IPS-NIHi7 (cell line): ENCODE data around the gene PFAS.

Experiments used
- DNase-seq: peaks from one replicate; pipeline ENCODE4 v3.0.0; 2012; ENCODE audit warnings: mixed read lengths; ENCODE audit errors: extremely low spot score

PFAS gene

DNA sequence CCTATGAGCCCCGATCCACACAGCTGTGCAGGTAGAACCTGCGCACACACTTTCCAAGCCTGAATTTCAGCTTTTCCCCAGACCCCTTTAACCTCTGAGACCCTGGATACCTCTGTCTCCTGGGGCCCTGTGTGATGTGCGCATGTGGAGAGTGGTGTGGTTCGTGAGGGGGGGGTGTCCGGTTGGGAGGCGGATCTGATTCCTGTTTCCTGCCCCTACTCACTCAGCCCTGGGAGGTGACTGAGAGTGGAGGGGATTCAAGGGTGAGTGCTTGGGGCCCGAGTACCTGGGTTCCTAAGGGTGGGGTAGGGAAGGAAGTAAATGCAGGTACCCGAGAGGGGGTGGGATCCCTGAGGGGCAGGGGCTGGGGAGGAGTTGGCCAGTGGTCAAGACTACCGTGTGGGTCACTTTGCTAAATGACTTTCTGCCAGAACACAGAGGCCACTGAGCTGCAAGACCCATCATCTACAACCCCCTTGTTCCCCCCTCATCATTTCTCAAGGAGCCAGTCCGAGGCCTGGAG lies 61.6 kb downstream of the PFAS start:
- no peak for DNase-seq

DNA sequence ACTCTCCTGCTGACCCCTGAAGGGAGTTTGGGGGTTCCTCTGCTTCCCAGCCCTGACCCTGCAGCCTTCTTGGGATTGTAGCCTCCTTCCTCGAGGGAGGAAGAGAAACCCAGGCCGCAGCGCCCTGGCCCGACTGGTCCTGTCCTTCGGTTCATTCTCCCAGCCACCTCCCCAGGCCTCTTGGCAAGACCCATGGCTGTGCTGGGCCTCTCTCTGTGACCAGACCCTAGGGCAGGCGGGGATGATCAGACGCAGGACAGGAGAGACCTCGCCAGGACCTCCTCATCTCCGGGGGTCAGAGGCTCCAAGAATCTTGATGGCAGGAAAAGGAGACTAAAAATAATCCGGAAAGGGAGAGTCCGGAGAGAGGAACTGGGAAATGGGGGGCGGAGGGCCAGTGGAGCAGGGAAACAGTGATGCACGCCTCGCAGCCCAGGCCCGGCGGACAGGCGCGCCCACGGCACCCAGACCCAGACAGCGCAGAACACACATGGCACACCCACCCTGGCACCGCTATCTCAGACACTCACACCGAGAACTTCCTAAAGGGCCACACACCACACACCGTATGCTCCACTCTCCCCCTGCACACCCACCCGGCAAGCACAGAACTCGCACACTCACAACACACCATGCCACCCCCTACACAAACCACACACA lies 62.2 kb downstream of the PFAS start:
- no peak for DNase-seq

- no peak for DNase-seq
These were observed 63.2 kb downstream of the PFAS start for GRCh38 chr17:8312251-8312650.

- DNase-seq = no peak
These were observed 63.9 kb downstream of the PFAS start for GRCh38 chr17:8312726-8313600.

DNA sequence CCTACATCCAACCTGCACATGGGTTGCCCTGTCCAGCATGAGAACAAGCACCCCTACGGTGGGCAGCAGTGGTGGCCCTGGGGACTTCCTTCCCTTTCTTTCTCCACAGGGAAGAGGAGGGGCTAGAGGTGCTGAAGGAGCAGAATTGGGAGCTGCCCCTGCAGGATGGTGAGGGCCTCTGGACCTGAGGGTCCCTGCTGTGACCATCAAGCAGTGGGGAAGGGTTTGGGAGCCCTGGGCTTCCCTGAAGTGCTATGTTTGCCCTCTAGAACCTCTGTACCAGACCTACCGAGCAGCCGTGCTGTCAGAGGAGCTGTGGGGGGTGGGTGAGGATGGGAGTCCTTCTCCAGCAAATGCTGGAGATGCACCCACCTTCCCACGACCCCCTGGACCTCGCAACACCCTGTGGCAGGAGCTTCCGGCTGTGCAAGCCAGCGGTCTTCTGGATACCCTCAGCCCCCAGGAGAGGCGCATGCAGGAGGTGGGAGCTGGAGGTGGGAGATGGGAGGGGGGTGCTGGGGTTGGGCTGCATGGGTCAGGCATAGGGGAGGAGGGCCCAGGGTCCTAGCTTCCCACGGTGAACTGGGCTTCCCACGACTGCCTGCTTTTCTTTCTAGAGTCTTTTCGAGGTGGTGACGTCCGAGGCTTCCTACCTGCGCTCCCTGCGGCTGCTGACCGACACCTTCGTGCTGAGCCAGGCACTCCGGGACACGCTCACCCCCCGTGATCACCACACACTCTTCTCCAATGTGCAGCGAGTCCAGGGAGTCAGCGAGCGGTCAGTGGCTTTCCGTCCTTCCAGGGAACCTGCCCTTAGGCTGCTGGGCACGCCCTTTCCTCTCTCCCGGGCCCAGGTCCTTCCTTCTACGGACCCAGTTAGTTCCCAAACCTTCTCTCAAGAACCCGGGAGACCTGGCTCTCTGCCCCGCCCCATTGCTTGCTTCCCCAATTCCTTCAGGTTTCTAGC lies 66.0 kb downstream of the PFAS start:
- DNase-seq = peak; percentile 46

- peak; percentile 71 for DNase-seq
These were observed 66.7 kb downstream of the PFAS start for GRCh38 chr17:8315764-8316217.

- DNase-seq = no peak
These were observed 69.2 kb downstream of the PFAS start for GRCh38 chr17:8318010-8318935.
